BLaER1 (cell line): ENCODE measurements around the gene NCEH1.

Experiments
- H3K27ac ChIP-seq: shearing (Covaris generic); formaldehyde crosslinking; 2 replicates; pipeline ENCODE4 v1.8.1; 2022
- H3K27me3 ChIP-seq: shearing (Covaris generic); formaldehyde crosslinking; 2 replicates; pipeline ENCODE4 v1.8.1; 2022
- H3K36me3 ChIP-seq: shearing (Covaris generic); formaldehyde crosslinking; 2 replicates; pipeline ENCODE4 v1.8.1; 2022
- H3K4me1 ChIP-seq: shearing (Covaris generic); formaldehyde crosslinking; 2 replicates; pipeline ENCODE4 v1.8.1; 2022
- H3K4me2 ChIP-seq: shearing (Covaris generic); formaldehyde crosslinking; 2 replicates; pipeline ENCODE4 v1.8.1; 2022
- H3K4me3 ChIP-seq: shearing (Covaris generic); formaldehyde crosslinking; 2 replicates; pipeline ENCODE4 v1.8.1; 2022
- H3K9ac ChIP-seq: shearing (Covaris generic); formaldehyde crosslinking; 2 replicates; pipeline ENCODE4 v1.8.1; 2022
- H3K9me3 ChIP-seq: shearing (Covaris generic); formaldehyde crosslinking; 2 replicates; pipeline ENCODE4 v1.8.1; 2022
- H4K20me1 ChIP-seq: shearing (Covaris generic); formaldehyde crosslinking; 2 replicates; pipeline ENCODE4 v1.8.1; 2022
- Cebpa-rat ChIP-seq: shearing (Covaris generic); IDR thresholded peaks from 2 replicates; pipeline ENCODE4 v1.8.1; 2022

The NCEH1 gene

DNA sequence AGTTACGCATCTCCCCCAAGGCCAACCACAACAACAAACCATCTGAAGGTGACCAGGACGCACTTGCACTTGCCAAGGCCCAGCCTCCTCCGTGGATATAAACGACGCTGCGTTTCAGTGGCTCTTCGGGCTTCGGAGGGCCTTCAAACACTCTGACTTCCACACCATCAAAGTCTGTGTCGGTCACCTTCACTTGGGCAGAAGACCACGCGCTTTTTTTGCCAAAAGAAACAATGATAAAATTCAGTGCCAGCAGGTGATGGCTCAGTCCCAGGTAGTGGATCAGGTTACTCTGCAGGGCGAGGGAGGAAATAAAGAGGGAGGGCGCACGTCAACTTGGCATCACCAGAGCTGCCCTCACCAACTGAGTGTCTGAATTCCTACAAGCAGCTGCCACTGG lies 63.0 kb downstream of the NCEH1 start:
- no peaks in the 10 kb centered on the region for H3K9me3 ChIP-seq
- H4K20me1 ChIP-seq = no peaks in the 10 kb centered on the region
- no peak overlapping the region for H3K27ac ChIP-seq
- H3K36me3 ChIP-seq = no peaks in the 10 kb centered on the region
- peaks cover 2% of the 10 kb centered on the region for H3K4me1 ChIP-seq
- no peak overlapping the region for H3K9ac ChIP-seq
- H3K4me3 ChIP-seq = no peak overlapping the region
- H3K4me2 ChIP-seq = no peak overlapping the region
- TF ChIP-seq Cebpa-rat = no peak
- no peaks in the 10 kb centered on the region for H3K27me3 ChIP-seq

DNA sequence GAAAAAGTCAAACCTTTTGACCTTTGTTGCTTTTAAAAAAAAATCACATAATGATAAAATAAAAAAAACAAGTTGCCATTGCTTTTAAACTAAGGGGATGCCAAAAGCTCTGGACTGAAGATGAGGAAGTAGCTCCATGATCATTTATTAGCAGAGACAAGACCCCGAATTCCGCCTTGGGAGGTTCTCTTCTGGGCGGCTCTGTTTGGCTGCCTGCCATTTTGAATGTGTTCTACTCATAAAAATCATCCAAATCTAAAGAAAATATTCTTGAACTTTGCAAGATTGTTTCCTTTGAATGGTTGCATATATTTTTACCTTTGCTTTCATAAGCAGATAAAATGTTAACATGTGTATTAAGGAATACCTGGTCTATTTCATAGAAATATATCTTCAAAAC lies 63.8 kb downstream of the NCEH1 start:
- no peaks in the 10 kb centered on the region for H3K4me1 ChIP-seq
- H4K20me1 ChIP-seq = no peaks in the 10 kb centered on the region
- no peak overlapping the region for H3K9ac ChIP-seq
- no peaks in the 10 kb centered on the region for H3K9me3 ChIP-seq
- no peaks in the 10 kb centered on the region for H3K36me3 ChIP-seq
- H3K27ac ChIP-seq = no peak overlapping the region
- no peaks in the 10 kb centered on the region for H3K27me3 ChIP-seq
- no peak overlapping the region for H3K4me2 ChIP-seq
- no peak for TF ChIP-seq Cebpa-rat
- no peak overlapping the region for H3K4me3 ChIP-seq

DNA sequence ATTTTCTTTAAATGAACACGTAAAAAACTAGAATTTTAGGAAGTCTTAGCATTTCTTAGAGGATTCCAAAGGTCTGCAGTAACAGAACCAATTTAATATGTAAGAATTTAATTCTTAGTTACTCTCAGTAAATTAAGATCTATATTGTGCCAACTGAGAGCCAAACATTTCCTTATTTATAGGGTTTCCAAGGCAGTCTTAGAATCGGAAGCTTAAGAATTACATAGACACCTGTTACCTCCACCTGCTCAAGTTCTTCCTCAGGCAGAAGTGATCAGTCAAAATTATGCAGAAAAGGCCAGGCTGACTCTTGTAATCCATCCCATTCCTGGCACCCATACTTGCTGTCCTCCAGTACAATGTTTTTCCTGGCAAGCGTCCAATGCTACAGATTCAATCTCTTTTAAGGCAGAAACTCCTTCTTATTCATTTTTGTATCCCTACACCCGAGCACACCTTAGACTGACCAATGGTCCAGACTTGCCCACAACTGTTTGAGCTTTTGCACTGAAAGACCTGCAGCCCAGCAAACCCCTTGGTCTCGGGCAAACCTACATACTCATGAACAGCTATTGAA lies 64.3 kb downstream of the NCEH1 start:
- H3K4me2 ChIP-seq = no peak overlapping the region
- H4K20me1 ChIP-seq = no peaks in the 10 kb centered on the region
- no peaks in the 10 kb centered on the region for H3K9me3 ChIP-seq
- no peak overlapping the region for H3K27ac ChIP-seq
- H3K9ac ChIP-seq = no peak overlapping the region
- H3K4me1 ChIP-seq = no peaks in the 10 kb centered on the region
- H3K4me3 ChIP-seq = no peak overlapping the region
- no peak for TF ChIP-seq Cebpa-rat
- H3K36me3 ChIP-seq = no peaks in the 10 kb centered on the region
- H3K27me3 ChIP-seq = no peaks in the 10 kb centered on the region

- Histone ChIP-seq H4K20me1 (no peaks in the 10 kb centered on the region), H3K4me2 (no peak overlapping the region), H3K27me3 (no peaks in the 10 kb centered on the region), H3K4me1 (no peaks in the 10 kb centered on the region), H3K27ac (no peak overlapping the region), H3K36me3 (no peaks in the 10 kb centered on the region), H3K9me3 (no peaks in the 10 kb centered on the region), H3K9ac (no peak overlapping the region), H3K4me3 (no peak overlapping the region)
- TF ChIP-seq Cebpa-rat = no peak
These were observed 66.6 kb downstream of the NCEH1 start for GRCh38 chr3:172644258-172644657.

- Histone ChIP-seq H4K20me1 (no peaks in the 10 kb centered on the region), H3K27ac (no peak overlapping the region), H3K4me3 (no peak overlapping the region), H3K4me2 (no peak overlapping the region), H3K4me1 (no peaks in the 10 kb centered on the region), H3K9ac (no peak overlapping the region), H3K27me3 (no peaks in the 10 kb centered on the region), H3K9me3 (no peaks in the 10 kb centered on the region), H3K36me3 (no peaks in the 10 kb centered on the region)
- TF ChIP-seq Cebpa-rat = no peak
These were observed 67.2 kb downstream of the NCEH1 start for GRCh38 chr3:172643506-172644179.

DNA sequence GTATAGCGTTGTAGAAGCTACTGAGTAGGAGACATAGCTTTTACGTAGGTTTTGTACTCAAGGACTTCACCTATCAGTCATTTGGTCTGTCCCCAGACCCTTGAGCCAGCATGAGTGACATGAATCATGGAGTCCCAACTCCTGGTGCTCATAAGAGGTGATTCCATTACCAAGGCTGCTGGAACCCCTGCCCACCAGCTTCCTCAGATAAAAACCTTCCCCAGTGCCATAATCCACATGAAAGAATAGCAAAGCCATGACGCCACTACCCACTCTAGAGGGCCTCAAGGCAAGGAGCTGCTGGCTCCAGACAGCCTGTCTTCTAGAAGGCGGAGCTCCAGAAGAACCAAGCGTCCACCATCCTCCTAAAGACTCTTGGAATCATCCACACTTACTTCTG lies 69.6 kb downstream of the NCEH1 start:
- Histone ChIP-seq H3K4me1 (no peaks in the 10 kb centered on the region), H3K4me2 (no peak overlapping the region), H3K9ac (no peak overlapping the region), H3K9me3 (no peaks in the 10 kb centered on the region), H4K20me1 (no peaks in the 10 kb centered on the region), H3K27ac (no peak overlapping the region), H3K27me3 (no peaks in the 10 kb centered on the region), H3K4me3 (no peak overlapping the region), H3K36me3 (no peaks in the 10 kb centered on the region)
- no peak for TF ChIP-seq Cebpa-rat

- Histone ChIP-seq H3K27me3 (no peaks in the 10 kb centered on the region), H3K9me3 (no peaks in the 10 kb centered on the region), H3K4me2 (no peak overlapping the region), H3K9ac (no peak overlapping the region), H3K4me3 (no peak overlapping the region), H3K4me1 (no peaks in the 10 kb centered on the region), H3K36me3 (peaks cover 1% of the 10 kb centered on the region; the same call in 1 of the 2 replicates), H4K20me1 (no peaks in the 10 kb centered on the region), H3K27ac (no peak overlapping the region)
- TF ChIP-seq Cebpa-rat = no peak
These were observed 70.1 kb downstream of the NCEH1 start for GRCh38 chr3:172640751-172641150.

- H4K20me1 ChIP-seq = no peaks in the 10 kb centered on the region
- H3K27ac ChIP-seq = no peak overlapping the region
- TF ChIP-seq Cebpa-rat = no peak
- no peak overlapping the region for H3K4me3 ChIP-seq
- no peak overlapping the region for H3K4me2 ChIP-seq
- peaks cover 20% of the 10 kb centered on the region; the same call in 1 of the 2 replicates for H3K36me3 ChIP-seq
- H3K9me3 ChIP-seq = no peaks in the 10 kb centered on the region
- no peaks in the 10 kb centered on the region for H3K27me3 ChIP-seq
- no peak overlapping the region for H3K9ac ChIP-seq
- no peaks in the 10 kb centered on the region for H3K4me1 ChIP-seq
These were observed 75.3 kb downstream of the NCEH1 start for GRCh38 chr3:172635588-172635987.

GRCh38 chr3:172634948-172635347 lies 75.9 kb downstream of the NCEH1 start:
- no peaks in the 10 kb centered on the region for H3K9me3 ChIP-seq
- TF ChIP-seq Cebpa-rat = no peak
- H3K4me3 ChIP-seq = no peak overlapping the region
- no peaks in the 10 kb centered on the region for H3K27me3 ChIP-seq
- H3K36me3 ChIP-seq = peaks cover 20% of the 10 kb centered on the region; the same call in 1 of the 2 replicates
- H3K27ac ChIP-seq = no peak overlapping the region
- no peak overlapping the region for H3K9ac ChIP-seq
- H4K20me1 ChIP-seq = no peaks in the 10 kb centered on the region
- H3K4me1 ChIP-seq = no peaks in the 10 kb centered on the region
- H3K4me2 ChIP-seq = no peak overlapping the region

DNA sequence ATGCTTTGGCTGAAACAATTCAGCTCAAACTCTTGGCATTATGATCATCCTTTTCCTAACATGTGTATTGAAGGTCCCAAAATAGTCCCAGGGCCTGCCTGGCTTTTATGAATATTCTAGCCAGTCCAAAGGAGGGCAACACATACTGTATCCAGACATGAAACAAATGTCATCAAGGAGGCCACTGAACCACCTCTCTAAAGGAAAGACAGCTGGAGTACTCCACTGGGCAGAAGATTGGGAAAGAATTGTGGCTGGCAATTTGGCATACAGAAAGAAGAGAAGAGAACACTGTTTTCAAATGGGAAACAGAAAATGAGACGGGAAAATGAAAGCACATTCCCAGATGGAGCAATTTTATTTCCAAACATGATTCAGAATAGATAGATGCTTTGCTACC lies 80.6 kb downstream of the NCEH1 start:
- Histone ChIP-seq H3K4me1 (no peaks in the 10 kb centered on the region), H3K4me3 (no peak overlapping the region), H3K4me2 (no peak overlapping the region), H4K20me1 (no peaks in the 10 kb centered on the region), H3K27me3 (no peaks in the 10 kb centered on the region), H3K36me3 (peaks cover 15% of the 10 kb centered on the region; the same call in 1 of the 2 replicates), H3K9me3 (no peaks in the 10 kb centered on the region), H3K9ac (no peak overlapping the region), H3K27ac (no peak overlapping the region)
- TF ChIP-seq Cebpa-rat = no peak
